GM18498 (cell line): ENCODE results near the gene SLC22A14.
"Not testable (repeated sequence)": the region's sequence is repeated elsewhere in the genome, so short reads cannot be mapped to it uniquely, and the experiment has no call there.

ENCODE experiments used
- ATAC-seq: cut with Tn5 transposase; IDR thresholded peaks from one replicate; pipeline ENCODE4 v1.9.1; 2021; ENCODE audit warnings: mild to moderate bottlenecking, moderate library complexity; ENCODE audit not compliant: unreplicated experiment

Gene SLC22A14

GRCh38 chr3:38313263-38313662 lies 31.2 kb downstream of the SLC22A14 start:
- no peak for ATAC-seq

- no peak for ATAC-seq
Observed at GRCh38 chr3:38313695-38314094, 31.6 kb downstream of the SLC22A14 start.

GRCh38 chr3:38314112-38314763 lies 32.1 kb downstream of the SLC22A14 start:
- no peak for ATAC-seq

- no peak for ATAC-seq
Observed at GRCh38 chr3:38314764-38315487, 32.8 kb downstream of the SLC22A14 start.

- no peak for ATAC-seq
Observed at GRCh38 chr3:38315488-38316230, 33.6 kb downstream of the SLC22A14 start.

- no peak for ATAC-seq
Observed at GRCh38 chr3:38316356-38317191, 34.5 kb downstream of the SLC22A14 start.

DNA sequence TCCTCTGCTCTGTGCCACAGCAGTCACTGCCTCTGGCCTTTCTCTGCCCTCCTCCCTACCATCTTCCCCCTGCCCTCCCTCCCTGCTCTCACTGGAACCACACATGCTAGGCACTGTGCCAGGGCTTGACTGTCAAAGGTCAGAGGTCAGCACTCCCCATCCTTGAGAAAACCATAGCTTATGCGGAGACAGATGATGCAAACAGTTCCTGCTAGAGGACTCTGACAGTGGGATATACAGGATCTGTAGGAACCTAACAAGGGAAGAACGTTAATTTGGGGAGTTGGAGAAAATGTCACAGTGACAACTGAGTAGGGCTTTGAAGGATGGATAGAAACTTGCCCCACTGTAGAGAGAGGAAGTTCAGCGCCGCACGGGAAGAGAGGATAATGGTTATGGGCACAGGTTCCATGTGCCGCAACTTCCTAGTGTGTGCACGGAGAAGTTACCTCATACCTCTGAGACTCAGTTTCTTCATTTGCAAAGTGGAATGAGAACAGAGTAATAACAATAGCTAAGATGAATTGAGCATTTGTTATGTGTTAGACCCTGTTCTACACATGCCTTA lies 35.2 kb downstream of the SLC22A14 start:
- no peak for ATAC-seq

GRCh38 chr3:38318766-38319671 lies 36.9 kb downstream of the SLC22A14 start:
- ATAC-seq: no peak

DNA sequence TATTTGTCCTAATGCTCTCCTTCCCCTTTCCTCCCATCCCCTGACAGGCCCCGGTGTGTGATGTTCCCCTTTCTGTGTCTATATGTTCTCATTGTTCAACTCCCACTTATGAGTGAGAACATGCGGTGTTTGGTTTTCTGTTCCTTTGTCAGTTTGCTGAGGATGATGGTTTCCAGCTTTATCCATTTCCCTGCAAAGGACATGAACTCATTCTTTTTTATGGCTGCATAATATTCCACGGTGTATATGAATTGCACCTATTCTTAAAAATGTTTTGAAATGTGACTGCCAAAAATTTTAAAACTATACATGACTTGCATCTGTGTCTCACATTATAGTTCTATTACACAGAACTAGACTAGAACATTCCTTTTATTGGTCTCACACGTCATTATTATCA lies 38.5 kb downstream of the SLC22A14 start:
- not testable (repeated sequence) for ATAC-seq

DNA sequence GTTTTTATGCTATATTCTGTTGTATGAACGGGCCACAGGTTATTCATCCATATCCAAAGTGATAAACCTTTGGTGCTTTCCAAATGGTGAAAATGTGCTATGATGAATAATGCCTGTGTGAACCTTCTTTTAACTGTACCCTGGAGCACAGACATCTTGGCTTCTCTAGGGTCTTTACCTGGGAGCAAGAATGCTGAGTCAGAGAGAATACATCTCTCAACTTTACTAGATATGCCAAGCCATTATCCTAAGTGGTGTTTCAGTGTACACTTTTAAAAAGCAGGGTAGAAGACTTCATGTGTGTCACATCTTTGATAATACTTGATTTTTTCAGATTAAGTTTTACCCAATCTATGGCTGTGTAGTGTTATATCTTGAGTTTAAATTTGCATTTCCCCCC lies 41.0 kb downstream of the SLC22A14 start:
- ATAC-seq: no peak

DNA sequence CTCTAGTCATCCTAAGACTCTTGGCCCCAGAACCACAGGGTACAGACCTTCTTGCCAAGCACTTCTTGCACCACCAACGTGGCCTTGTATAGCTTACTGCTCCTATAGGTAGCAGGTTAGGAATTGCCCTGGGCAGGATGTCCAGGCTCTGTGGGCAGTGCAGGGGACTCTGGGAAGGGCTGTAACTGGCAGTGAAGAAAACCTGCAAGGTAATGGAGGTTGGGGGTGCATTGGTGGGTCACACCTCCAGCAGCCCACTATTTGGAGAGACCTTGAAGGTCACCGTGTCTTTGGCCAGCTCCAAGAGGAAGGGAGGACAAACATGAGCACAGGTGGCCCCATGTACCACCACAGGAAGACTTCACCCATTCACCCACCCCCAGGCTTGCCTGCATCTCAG lies 43.2 kb downstream of the SLC22A14 start:
- no peak for ATAC-seq

DNA sequence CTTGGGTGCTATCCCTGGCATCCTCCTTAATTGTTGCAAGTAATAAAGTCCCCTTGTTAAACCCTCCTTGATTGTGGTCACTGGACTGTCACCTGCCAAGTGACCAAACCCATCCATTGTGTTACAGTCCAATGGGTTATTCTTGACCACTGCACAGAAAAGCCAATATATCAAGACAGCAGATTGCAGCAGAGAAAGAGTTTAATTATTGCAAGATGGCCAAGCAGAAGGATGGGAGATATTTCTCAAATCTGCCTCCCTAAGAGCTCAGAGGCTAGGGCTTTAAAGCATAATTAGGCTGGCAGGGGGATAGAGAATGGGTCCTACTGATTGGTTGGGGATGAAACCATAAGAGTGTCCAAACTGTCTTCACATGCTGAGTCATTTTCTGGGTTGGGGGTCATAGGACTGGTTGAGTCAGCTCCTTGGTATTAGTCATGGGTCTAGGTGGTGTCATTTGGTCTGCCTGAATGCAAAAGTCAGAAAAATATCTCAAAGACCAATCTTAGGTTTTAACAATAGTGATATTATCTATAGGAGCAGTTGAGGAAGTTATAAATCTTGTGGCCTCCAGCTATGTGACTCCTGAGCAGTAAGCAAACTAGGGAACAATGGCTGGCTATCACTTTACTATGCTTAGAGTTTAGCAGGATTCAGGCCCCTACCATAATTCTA lies 45.4 kb downstream of the SLC22A14 start:
- ATAC-seq: no peak

GRCh38 chr3:38331257-38332022 lies 49.3 kb downstream of the SLC22A14 start:
- ATAC-seq: no peak

GRCh38 chr3:38332201-38332600 lies 50.1 kb downstream of the SLC22A14 start:
- no peak for ATAC-seq

- ATAC-seq: no peak
Observed at GRCh38 chr3:38334142-38335055, 52.3 kb downstream of the SLC22A14 start.

DNA sequence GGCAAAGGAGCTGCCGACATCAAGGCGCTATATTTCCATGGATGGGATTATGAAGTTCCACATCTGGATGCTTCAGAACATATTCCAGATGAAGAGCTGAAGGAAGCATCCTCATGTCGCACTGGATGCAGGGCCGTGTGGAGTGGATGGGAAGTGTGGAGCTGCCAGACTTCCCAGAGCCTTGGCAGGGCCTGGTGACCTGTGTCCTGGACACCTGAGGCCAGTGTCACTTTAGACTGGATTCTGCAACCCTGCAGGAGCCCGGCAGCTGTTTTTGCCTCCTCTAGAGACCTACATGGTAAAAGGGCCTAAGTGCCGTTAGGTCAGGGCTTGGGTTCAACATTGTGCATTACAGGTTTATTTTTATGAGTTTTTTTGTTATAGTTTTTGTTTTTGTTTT lies 53.2 kb downstream of the SLC22A14 start:
- ATAC-seq: no peak

DNA sequence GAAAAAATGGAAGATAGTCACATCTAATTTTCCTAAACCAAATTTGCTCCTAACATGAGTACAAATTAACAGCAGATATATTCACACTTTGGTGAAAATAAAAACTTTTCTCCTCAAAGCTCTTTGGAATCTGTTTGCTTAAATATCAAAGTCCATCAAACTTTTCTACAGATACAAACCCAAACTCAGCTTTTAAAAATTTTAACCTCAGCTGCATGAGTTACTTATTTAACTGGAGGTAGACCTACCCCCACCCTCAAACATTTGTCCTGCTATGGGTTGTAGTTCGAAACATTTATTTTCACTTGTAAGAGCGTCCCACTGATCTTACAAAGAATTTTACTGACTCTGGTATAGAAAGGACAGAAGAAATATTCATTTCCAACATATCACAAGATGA lies 55.6 kb downstream of the SLC22A14 start:
- ATAC-seq: no peak
